Endothelial cell of umbilical vein (primary cell): ENCODE results near the gene HSPG2. TPM values are rescaled to one million over a fixed set of nuclear protein-coding genes. Genes with fewer than 3 reads are reported as not detected.
A peak's percentile ranks its signal among the peaks of the same experiment; 100 is the strongest.

ENCODE experiments used
- BruUV-seq: library from RNA; stranded (reverse); fragments of 400-500 nt; replicated peaks from 2 replicates; lab custom pipeline; 2021; lab: Mats Ljungman, UMichigan
- CTCF ChIA-PET: fragments of 300-600, 350-600 bp; sonication (Branson Sonifier 250); formaldehyde crosslinking; loops from one replicate; lab custom pipeline; 2021; ENCODE audit warnings: antibody characterized with exemption, inconsistent platforms; lab: Charles Lee
- POLR2A ChIA-PET: fragments of 300-600, 350-600 bp; sonication (Branson Sonifier 250); formaldehyde crosslinking; loops from one replicate; lab custom pipeline; 2021; ENCODE audit warnings: antibody characterized with exemption, inconsistent platforms; lab: Charles Lee
- DNase-seq: peaks from one replicate; pipeline ENCODE4 v3.0.0-alpha.2; 2011; ENCODE audit warnings: low read depth, low spot score
- FAIRE-seq: peaks from 2 replicates; lab custom pipeline; 2011; peaks lifted over from hg19 to GRCh38; lab: Jason Lieb, UNC
- H2AFZ ChIP-seq: 2 replicates; pipeline ENCODE4 v1.6.0; 2012; ENCODE audit warnings: low read depth, low read length, control low read depth, inconsistent platforms
- H3K27ac ChIP-seq: 2 replicates; pipeline ENCODE4 v1.5.1; 2011; ENCODE audit warnings: low read depth, mild to moderate bottlenecking, control low read depth, low read length, moderate library complexity; ENCODE audit not compliant: insufficient read depth
- H3K27me3 ChIP-seq, 2 experiments: 2 replicates each; pipeline versions ENCODE4 v1.6.0 to v1.6.1; 2011; ENCODE audit warnings: low read length in 2 of 2, mixed read lengths in 1 of 2; ENCODE audit not compliant: control insufficient read depth in 2 of 2, insufficient read depth in 2 of 2
- H3K36me3 ChIP-seq, 2 experiments: 2 replicates in 1 of 2; 3 replicates in 1 of 2; pipeline ENCODE4 v1.5.1; 2011; ENCODE audit warnings: low read length in 2 of 2, mild to moderate bottlenecking in 1 of 2, moderate library complexity in 1 of 2; ENCODE audit not compliant: control insufficient read depth in 2 of 2, insufficient read depth in 2 of 2; ENCODE audit errors: extremely low read depth in 1 of 2
- H3K4me1 ChIP-seq: 3 replicates; pipeline ENCODE4 v1.5.1; 2011; ENCODE audit warnings: mild to moderate bottlenecking, low read length; ENCODE audit not compliant: control insufficient read depth, insufficient read depth; ENCODE audit errors: extremely low read depth
- H3K4me2 ChIP-seq: 2 replicates; pipeline ENCODE4 v1.6.1; 2011; ENCODE audit warnings: low read length, control low read depth, mixed read lengths; ENCODE audit not compliant: insufficient read depth
- H3K4me3 ChIP-seq, 3 experiments: fragments of 200-600 bp in 1 of 3; sonication (generic), shearing (Covaris generic) in 1 of 3; replicated peaks in 1 of 3; 2 replicates each; pipeline ENCODE4 v1.5.1; 2011 to 2016; ENCODE audit warnings: control low read depth in 3 of 3, low read length in 3 of 3, mild to moderate bottlenecking in 2 of 3, inconsistent platforms in 1 of 3, low read depth in 1 of 3, moderate library complexity in 1 of 3; ENCODE audit not compliant: insufficient read depth in 1 of 3
- H3K79me2 ChIP-seq: 2 replicates; pipeline ENCODE4 v1.6.0; 2012; ENCODE audit warnings: low read length, inconsistent platforms; ENCODE audit not compliant: control insufficient read depth, insufficient read depth
- H3K9ac ChIP-seq: replicated peaks from 2 replicates; pipeline ENCODE3; 2011; ENCODE audit warnings: low read length, control low read depth; ENCODE audit not compliant: insufficient read depth; ENCODE audit errors: extremely low read depth
- H3K9me1 ChIP-seq: replicated peaks from 3 replicates; pipeline ENCODE4 v1.6.0; 2011; ENCODE audit warnings: mild to moderate bottlenecking, low read length; ENCODE audit not compliant: control insufficient read depth, insufficient read depth; ENCODE audit errors: extremely low read depth
- H3K9me3 ChIP-seq: replicated peaks from 2 replicates; pipeline ENCODE4 v1.5.1; 2012; ENCODE audit warnings: low read length, inconsistent platforms; ENCODE audit not compliant: control insufficient read depth, insufficient read depth
- H4K20me1 ChIP-seq: replicated peaks from 2 replicates; pipeline ENCODE3; 2011; ENCODE audit warnings: mild to moderate bottlenecking, low read length; ENCODE audit not compliant: control insufficient read depth, insufficient read depth; ENCODE audit errors: extremely low read depth
- CTCF ChIP-seq, 2 donors: IDR thresholded peaks; 1 replicate in 1 of 2; 2 replicates in 1 of 2; pipeline ENCODE4 v1.5.1; 2011; ENCODE audit warnings: low read length in 2 of 2, mild to moderate bottlenecking in 2 of 2, moderate library complexity in 2 of 2, control low read depth in 1 of 2, inconsistent platforms in 1 of 2, low read depth in 1 of 2; ENCODE audit not compliant: insufficient read depth in 1 of 2; ENCODE audit errors: extremely low read depth in 1 of 2
- JUN ChIP-seq: IDR thresholded peaks from 2 replicates; pipeline ENCODE4 v1.6.1; 2011; ENCODE audit warnings: borderline replicate concordance, low read depth; ENCODE audit not compliant: insufficient read length, insufficient read depth
- POLR2A ChIP-seq: IDR thresholded peaks from 2 replicates; pipeline ENCODE4 v1.6.1; 2012; ENCODE audit warnings: low read depth, mild to moderate bottlenecking, control low read depth, low read length
- POLR2AphosphoS5 ChIP-seq: IDR thresholded peaks from 2 replicates; pipeline ENCODE4 v1.6.1; 2012; ENCODE audit warnings: low read depth, mild to moderate bottlenecking, control low read depth, low read length, moderate library complexity; ENCODE audit not compliant: insufficient read depth
- dilution Hi-C: fragments of 300-500 bp; cut with MboI; formaldehyde crosslinking; loops from one replicate; pipeline ENCODE4 v1.15.0; 2019; ENCODE audit warnings: low sequenced_read_pairs; ENCODE audit not compliant: extremely low pct_ligation_motif_present
- intact Hi-C: fragments of 100-400 bp; cut with micrococcal nuclease; formaldehyde crosslinking; loops from one replicate; pipeline ENCODE4 v1.10.0; 2022
- polyA plus RNA-seq, 4 experiments: library from polyadenylated mRNA; depleted of rRNA in 3 of 4; stranded (reverse) in 3 of 4; unstranded in 1 of 4; fragments of >200 nt; gene quantifications; 2 replicates each; pipeline versions ENCODE4 v1.2.1 to v1.2.3, GENCODE V29; 2011 to 2012; ENCODE audit warnings: missing spikeins in 1 of 4
- total RNA-seq: library from RNA; stranded (reverse); gene quantifications from 2 replicates; pipeline ENCODE4 v1.2.3, GENCODE V29; 2021

HSPG2 gene
- total and polyA plus RNA-seq, 2 donors (not counting 3 experiments of a cell fraction or from before 2014, with no cell fraction given): 734 to 3,499 TPM

- Histone ChIP-seq H4K20me1 (no peaks in the 10 kb centered on the region), H3K4me2 (no peak overlapping the region), H2AFZ (no peak overlapping the region), H3K27me3 (no peaks in the 10 kb centered on the region), H3K9ac (no peak overlapping the region), H3K36me3 (peaks cover 74 to 89% of the 10 kb centered on the region in 2 experiments), H3K27ac (no peak overlapping the region), H3K9me3 (no peaks in the 10 kb centered on the region), H3K4me3 (no peak overlapping the region), H3K4me1 (no peaks in the 10 kb centered on the region), H3K9me1 (no peaks in the 10 kb centered on the region), H3K79me2 (peaks cover 26% of the 10 kb centered on the region)
- DNase-seq (no peak), FAIRE-seq (no peak)
- dilution Hi-C loops (no loop called here), intact Hi-C loops (no loop called here)
- no TSS peak for BruUV-seq
- POLR2A ChIA-PET: no interaction called here
- CTCF ChIA-PET: no interaction called here
- peak in 1 of 2 donors; percentile 10 for TF ChIP-seq CTCF (IDR thresholded peaks at IDR 0.05; ENCODE audit: extremely low read depth in 1 of 2, insufficient read depth in 1 of 2, low read depth in 1 of 2, low read length in 2 of 2)
- no peak for TF ChIP-seq POLR2AphosphoS5
- TF ChIP-seq JUN: no peak
These were observed 103.0 kb downstream of the HSPG2 start for GRCh38 chr1:21834094-21834493.

- POLR2A ChIA-PET: no interaction called here
These were observed 103.6 kb downstream of the HSPG2 start for GRCh38 chr1:21833392-21833976.

More at GRCh38 chr1:21833392-21833976, 103.6 kb downstream of the HSPG2 start:
- Histone ChIP-seq H4K20me1 (no peaks in the 10 kb centered on the region), H3K4me2 (no peak overlapping the region), H3K36me3 (peaks cover 73 to 89% of the 10 kb centered on the region in 2 experiments), H3K9me1 (no peaks in the 10 kb centered on the region), H3K9me3 (no peaks in the 10 kb centered on the region), H3K27me3 (no peaks in the 10 kb centered on the region), H3K79me2 (peaks cover 26% of the 10 kb centered on the region), H3K9ac (no peak overlapping the region), H2AFZ (no peak overlapping the region), H3K4me3 (no peak overlapping the region), H3K27ac (no peak overlapping the region), H3K4me1 (no peaks in the 10 kb centered on the region)
- no peak for DNase-seq
- FAIRE-seq: no peak
- no peak for TF ChIP-seq JUN
- peak; percentile 25 for TF ChIP-seq POLR2A
- intact Hi-C loops (no loop called here), dilution Hi-C loops (no loop called here)
- BruUV-seq: TSS peak; percentile 12
- CTCF ChIA-PET: no interaction called here
